Stimulated activated CD4-positive, alpha-beta T cell treated with anti-CD3 and anti-CD28 coated beads, Interleukin-1b, Interleukin-23, amount 100 ng/mL, for 24 hours (primary cell): Measurements from ENCODE around the gene SLC25A36.

ENCODE experiments used
- DNase-seq, 4 experiments: peaks; one replicate each; pipeline ENCODE4 v3.0.0-alpha.2; 2020; ENCODE audit warnings: low read depth in 4 of 4, low spot score in 1 of 4

Gene SLC25A36

GRCh38 chr3:140941434-140942220 lies at the start of gene SLC25A36:
TSS of gene SLC25A36 (plus strand) at chr3:140941836. CDS start at chr3:140942055, 219 bp downstream.
- DNase-seq = peak; percentile 94 to 96 (median 94)

GRCh38 chr3:140896997-140897396 lies 44.6 kb upstream of the SLC25A36 start:
- DNase-seq = no peak

- no peak for DNase-seq
These were observed 43.1 kb upstream of the SLC25A36 start for GRCh38 chr3:140898340-140899180.

DNA sequence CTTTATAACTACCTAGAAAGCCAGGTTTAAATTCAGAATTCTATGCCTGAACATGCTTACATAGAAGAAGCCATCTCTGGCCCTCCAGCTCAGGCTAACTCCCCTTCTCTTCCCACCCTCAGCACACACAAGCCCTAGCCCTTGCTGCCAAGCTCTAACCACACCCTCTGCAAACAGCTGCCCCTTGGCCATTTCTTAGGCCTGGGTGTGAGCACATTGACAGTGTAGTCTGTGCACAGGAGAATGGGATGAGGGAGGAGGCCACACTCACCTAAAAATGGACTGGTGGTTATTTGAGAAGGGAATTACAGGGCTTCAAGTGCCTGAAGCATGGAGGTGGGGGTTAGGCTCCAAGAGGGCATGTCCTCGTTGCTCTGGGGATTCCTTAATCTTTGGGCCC lies 42.3 kb upstream of the SLC25A36 start:
- no peak for DNase-seq

DNA sequence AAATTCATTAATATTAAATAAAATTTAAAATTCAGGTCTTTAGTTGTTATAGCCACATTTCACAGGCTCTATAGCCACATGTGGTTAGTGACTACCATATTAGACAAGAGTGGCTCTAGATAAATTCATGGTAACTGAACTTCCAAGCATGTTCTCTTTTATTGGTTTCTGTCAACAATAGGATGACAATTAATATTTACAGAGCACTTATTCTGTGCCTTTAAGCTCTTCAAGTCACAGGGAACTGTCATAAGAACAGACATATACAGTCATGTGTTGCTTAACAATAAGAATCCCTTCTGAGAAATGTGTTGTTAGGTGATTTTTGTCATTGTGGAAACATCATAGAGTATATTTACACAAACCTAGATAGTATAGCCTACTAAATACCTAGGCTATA lies 38.8 kb upstream of the SLC25A36 start:
- DNase-seq = no peak

DNA sequence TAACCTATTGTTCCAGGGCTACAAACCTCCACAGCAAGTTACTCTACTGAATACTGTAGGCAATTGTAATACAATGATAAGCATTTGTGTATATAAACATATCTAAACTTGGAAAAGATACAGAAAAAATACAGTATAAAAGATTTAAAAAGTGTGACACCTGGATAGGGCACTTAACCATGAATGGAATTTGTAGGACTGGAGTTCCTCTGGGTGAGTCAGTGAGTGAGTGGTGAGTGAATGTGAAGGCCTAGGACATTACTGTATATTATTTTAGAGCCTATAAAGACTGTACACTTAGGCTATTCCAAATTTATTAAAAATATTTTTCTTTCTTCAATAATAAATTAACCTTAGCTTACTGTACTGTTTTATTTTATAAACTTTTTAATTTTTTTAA lies 38.4 kb upstream of the SLC25A36 start:
- no peak for DNase-seq

DNA sequence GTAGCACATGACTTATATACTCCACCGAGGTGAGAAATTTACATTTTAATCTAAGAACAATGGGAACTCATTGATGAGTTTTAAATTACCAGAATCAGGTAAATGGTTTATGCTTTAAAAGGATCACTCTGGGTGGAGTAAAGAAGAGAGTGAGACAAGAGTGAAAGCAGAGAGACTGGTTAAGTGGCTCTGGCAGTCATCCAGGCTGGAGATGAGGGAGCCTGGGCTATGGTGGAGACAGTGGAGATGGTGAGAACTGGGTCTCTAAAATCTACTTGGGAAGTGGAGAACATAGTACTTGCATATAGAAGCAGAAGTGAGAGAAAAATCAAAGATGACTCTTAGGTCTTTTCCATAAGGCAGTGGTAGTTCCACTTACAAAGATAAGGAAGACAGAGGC lies 37.1 kb upstream of the SLC25A36 start:
- no peak for DNase-seq

DNA sequence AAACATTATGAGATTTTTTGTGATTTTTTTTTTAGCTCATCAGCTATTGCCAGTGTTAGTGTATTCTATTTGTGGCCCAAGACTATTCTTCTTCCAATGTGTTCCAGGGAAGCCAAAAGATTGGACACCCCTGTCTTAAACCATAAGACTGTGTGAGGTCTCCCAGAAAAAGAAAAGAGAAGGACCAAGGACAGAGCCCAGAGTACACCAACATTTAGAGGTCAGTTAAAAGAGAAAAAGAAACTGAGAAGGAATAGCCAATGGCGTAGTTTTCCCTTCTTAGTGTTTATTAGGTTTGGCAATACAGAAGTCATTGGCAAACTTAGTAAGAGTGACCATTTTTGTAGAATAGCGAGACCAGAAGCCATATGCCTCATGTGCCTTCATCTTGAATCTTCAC lies 36.1 kb upstream of the SLC25A36 start:
- no peak for DNase-seq

DNA sequence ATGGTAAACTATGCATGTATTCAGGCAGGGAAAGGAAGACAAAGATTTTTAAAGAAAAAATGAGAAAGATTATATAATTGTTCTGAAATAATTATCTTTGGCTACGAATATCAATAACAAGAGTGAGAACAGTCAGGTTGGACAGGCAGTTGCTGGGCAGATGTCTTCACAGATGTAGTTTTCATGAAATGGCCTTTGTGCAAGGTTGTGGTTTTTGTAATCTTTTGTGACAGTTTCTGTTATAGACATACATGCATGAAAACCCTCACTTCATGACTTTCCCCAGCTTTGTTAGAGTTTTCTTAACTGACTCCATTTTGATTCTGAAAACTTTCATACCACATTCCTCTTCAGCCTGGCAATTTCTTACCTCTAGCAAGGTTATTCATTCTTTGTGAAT lies 34.9 kb upstream of the SLC25A36 start:
- no peak for DNase-seq

GRCh38 chr3:140910860-140911259 lies 30.8 kb upstream of the SLC25A36 start:
- no peak for DNase-seq

- no peak for DNase-seq
These were observed 29.8 kb upstream of the SLC25A36 start for GRCh38 chr3:140911822-140912221.

- DNase-seq = no peak
These were observed 27.9 kb upstream of the SLC25A36 start for GRCh38 chr3:140913728-140914127.

- no peak for DNase-seq
These were observed 27.2 kb upstream of the SLC25A36 start for GRCh38 chr3:140914384-140914945.

DNA sequence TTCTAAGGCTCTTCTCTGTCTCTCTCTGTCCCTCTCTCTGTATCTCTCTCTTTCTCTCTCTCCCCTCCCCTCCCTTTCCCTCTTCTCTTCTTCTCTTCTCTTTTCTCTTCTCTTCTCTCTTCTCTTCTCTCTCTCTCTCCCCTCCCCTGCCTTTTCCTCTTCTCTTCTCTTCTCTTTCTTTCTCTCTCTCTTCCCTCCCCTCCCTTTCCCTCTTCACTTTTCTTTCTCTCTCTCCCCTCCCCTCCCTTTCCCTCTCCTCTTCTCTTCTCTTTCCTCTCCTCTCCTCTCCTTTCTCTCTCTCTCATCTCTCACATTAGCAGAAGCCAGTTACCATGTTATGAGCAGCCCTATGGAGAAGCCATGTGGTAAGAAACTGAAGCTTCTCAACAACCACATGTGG lies 25.0 kb upstream of the SLC25A36 start:
- no peak for DNase-seq

DNA sequence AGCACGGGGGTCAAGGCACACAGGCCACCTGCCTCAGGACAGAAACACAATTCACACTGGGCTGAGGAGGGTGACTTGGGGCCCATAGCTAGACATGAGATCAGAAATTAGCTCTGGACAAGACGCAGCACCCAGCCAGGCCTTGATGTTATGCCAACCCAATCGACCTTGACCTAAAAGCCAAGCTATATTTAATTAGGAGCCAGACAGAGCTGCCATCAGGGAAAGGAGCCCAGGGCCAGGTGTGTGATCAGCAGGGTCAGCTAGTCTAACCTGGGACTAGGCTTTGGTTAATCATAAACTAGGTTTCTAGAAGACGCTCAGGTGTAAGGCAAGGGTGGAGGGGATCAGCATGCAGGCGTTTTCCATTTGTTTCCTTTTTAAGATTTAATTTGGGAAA lies 23.9 kb upstream of the SLC25A36 start:
- DNase-seq = no peak

DNA sequence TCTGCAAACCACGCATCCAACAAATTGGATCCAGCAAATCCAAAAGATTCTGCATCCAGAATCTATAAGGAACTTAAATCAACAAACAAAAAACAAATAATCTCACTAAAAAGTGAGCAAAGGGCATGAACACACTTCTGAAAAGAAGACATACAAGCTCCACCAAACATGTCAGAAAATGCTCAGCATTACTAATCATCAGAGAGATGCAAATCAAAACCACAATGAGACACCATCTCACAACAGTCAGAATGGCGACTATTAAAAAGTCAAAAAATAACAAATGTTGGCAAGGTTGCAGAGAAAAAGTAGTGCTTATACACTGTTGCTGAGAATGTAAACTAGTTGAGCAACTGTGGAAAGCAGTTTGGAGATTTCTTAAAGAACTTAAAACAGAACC lies 21.6 kb upstream of the SLC25A36 start:
- no peak for DNase-seq

DNA sequence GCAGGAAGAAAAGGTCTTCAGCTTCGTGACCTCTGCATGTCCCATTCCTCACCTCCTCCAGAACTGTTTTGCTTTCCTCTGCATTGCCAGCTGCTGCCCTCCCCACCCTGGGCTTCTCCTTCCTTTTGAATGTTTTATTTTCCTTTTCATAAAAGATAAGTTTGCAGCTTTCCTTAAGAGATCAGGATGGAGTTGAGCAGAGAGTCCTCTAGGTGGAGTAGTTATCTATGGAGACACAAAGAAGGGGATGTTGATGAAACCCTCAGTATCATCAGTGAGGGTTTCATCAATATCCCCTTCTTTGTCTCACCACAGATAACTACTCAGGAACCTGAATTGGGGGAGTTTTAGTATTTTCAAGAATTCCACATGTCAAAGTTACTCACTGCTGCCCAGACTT lies 19.0 kb upstream of the SLC25A36 start:
- no peak for DNase-seq

DNA sequence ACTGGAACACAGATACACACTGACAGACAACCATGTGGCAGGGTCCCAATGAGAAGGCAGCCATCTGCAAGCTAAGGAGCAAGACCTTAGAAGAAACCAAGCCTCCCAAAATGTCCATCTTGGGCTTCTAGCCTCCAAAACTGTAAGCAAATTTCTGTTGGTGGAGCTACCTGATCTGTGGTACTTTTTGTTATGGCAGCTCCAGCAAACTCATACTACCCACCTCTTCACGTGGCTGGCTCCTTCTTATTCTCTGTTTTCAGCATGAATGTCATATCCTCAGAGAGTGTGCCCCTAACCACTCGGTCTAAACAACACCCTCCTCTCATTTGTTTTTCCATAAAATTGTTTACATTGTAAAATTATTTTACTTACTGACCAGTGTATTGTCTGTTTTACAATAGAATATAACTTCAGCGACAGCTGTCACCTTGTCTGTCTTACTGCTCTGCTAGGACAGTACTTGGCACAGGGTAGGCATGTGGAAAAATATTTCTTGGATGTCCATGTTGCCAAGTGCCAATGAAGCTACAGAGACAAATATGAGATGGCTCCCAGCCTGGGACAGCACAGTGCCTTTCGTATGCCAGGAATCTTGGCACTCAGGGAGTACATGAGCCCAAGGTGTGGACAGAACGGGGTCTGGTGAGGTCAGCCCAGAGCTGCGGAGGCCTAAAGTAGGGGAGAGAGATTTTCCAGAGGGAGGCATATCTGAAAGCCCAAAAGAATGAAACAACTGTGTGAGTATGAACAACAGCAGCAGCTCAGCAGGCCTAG lies 17.4 kb upstream of the SLC25A36 start:
- DNase-seq = no peak

DNA sequence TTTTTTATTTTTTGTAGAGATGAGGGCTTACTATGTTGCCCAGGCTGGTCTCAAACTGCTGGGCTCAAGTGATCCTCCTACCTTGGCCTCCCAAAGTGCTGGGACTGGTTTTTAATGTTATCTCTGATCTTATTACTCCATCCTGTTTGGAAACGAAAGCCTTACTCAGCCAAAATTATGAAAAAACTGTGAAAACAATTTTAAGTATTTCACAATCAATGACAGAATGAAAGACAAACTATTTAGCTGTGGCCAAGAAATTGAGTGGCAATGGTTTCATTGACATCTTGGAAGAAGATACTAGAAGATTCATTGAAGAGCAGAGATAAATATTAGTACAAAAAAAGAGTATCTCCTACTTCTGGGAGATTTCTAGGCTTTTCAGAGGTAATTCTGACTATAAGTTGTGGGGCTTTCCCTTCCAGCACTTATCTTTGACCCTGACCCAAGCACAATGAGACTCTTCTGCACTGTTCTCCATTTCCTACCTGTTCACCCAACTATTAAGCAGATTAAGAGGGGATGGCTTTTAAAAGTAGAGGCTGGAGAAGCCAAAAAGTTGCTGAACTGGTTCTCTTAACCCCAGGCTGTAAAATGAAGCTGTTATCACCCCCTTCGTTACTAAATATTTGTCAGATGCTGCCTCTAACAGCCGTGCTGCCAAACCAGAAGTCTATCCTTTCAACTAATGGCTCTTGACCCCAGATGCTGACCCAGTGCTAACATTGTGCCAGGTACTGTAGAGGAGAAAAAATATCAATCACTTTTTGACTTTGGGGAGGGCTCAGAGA lies 14.2 kb upstream of the SLC25A36 start:
- DNase-seq = no peak

- no peak for DNase-seq
These were observed 12.2 kb upstream of the SLC25A36 start for GRCh38 chr3:140929446-140929845.
